GM23338 (cell line): ENCODE results near the gene ERC2. TPM values are rescaled to one million over a fixed set of nuclear protein-coding genes. Genes with fewer than 3 reads are reported as not detected.

ENCODE experiments used
- ATAC-seq: fragments of 200-7000 bp; cut with Tn5 transposase; 3 replicates; pipeline ENCODE4 v1.9.1; 2020
- DNase-seq: peaks from one replicate; pipeline ENCODE4 v3.0.0-alpha.2; 2015; ENCODE audit warnings: low spot score
- H2AFZ ChIP-seq: fragments of 200-600 bp; sonication (generic); 2 replicates; pipeline ENCODE4 v1.8.0; 2016; ENCODE audit warnings: antibody characterized with exemption, mild to moderate bottlenecking, moderate library complexity
- H3F3A ChIP-seq: fragments of 200-600 bp; sonication (generic); replicated peaks from 2 replicates; pipeline ENCODE4 v1.8.0; 2017; ENCODE audit warnings: antibody characterized with exemption, mixed run types, low read depth
- H3K27ac ChIP-seq: fragments of 200-600 bp; sonication (generic); 2 replicates; pipeline ENCODE4 v1.6.1; 2016; ENCODE audit warnings: low read depth
- H3K27me3 ChIP-seq: fragments of 200-600 bp; sonication (generic); 2 replicates; pipeline ENCODE4 v1.8.0; 2016; ENCODE audit warnings: mild to moderate bottlenecking, mixed run types, moderate library complexity; ENCODE audit not compliant: insufficient read depth
- H3K36me3 ChIP-seq: fragments of 200-600 bp; sonication (generic); 2 replicates; pipeline ENCODE4 v1.8.0; 2016; ENCODE audit warnings: mild to moderate bottlenecking; ENCODE audit not compliant: insufficient read depth
- H3K4me1 ChIP-seq: fragments of 200-600 bp; sonication (generic); 2 replicates; pipeline ENCODE4 v1.8.0; 2016; ENCODE audit warnings: mild to moderate bottlenecking, moderate library complexity; ENCODE audit not compliant: insufficient read depth
- H3K4me2 ChIP-seq: fragments of 200-600 bp; sonication (generic); 2 replicates; pipeline ENCODE4 v1.7.1; 2017; ENCODE audit warnings: mixed run types
- H3K4me3 ChIP-seq: fragments of 200-600 bp; sonication (generic); 2 replicates; pipeline ENCODE4 v1.6.1; 2016; ENCODE audit warnings: mixed run types
- H3K79me2 ChIP-seq: fragments of 200-600 bp; sonication (generic); replicated peaks from 2 replicates; pipeline ENCODE4 v1.8.0; 2017; ENCODE audit warnings: mild to moderate bottlenecking; ENCODE audit not compliant: insufficient read depth
- H3K9me2 ChIP-seq: fragments of 200-600 bp; sonication (generic); 2 replicates; pipeline ENCODE4 v1.8.0; 2017; ENCODE audit not compliant: insufficient read depth
- H4K20me1 ChIP-seq: fragments of 200-600 bp; sonication (generic); replicated peaks from 2 replicates; pipeline ENCODE4 v1.8.0; 2017; ENCODE audit warnings: mild to moderate bottlenecking; ENCODE audit not compliant: insufficient read depth
- H3K27ac Mint-ChIP-seq: 2 replicates; pipeline ENCODE4 v1.8.0; 2020; ENCODE audit warnings: inconsistent platforms, mild to moderate bottlenecking, moderate library complexity, mixed read lengths
- H3K27me3 Mint-ChIP-seq: 3 replicates; pipeline ENCODE4 v1.8.0; 2022; ENCODE audit warnings: low read depth, mild to moderate bottlenecking, moderate library complexity, mixed read lengths, inconsistent platforms; ENCODE audit not compliant: insufficient read depth, poor library complexity
- H3K36me3 Mint-ChIP-seq: 3 replicates; pipeline ENCODE4 v1.8.0; 2021; ENCODE audit warnings: low read depth, mild to moderate bottlenecking, inconsistent platforms, moderate library complexity, mixed read lengths
- H3K4me1 Mint-ChIP-seq: 3 replicates; pipeline ENCODE4 v1.8.0; 2020; ENCODE audit warnings: mild to moderate bottlenecking, inconsistent platforms, mixed read lengths
- H3K4me3 Mint-ChIP-seq: 3 replicates; pipeline ENCODE4 v1.8.0; 2021; ENCODE audit warnings: moderate library complexity, mild to moderate bottlenecking, inconsistent platforms, mixed read lengths
- H3K9me3 Mint-ChIP-seq: 3 replicates; pipeline ENCODE4 v1.8.0; 2020; ENCODE audit warnings: moderate library complexity, mild to moderate bottlenecking, inconsistent platforms, mixed read lengths
- CREB1 ChIP-seq: fragments of 250-450 bp; sonication (Bioruptor Pico); IDR thresholded peaks from 2 replicates; pipeline ENCODE4 v1.5.0; 2020; ENCODE audit warnings: low read depth, mild to moderate bottlenecking, moderate library complexity
- EZH2phosphoT487 ChIP-seq: fragments of 200-600 bp; sonication (generic); IDR thresholded peaks from one replicate; pipeline ENCODE4 v1.8.1; 2018; ENCODE audit warnings: antibody characterized with exemption; ENCODE audit not compliant: unreplicated experiment
- JUNB ChIP-seq: IDR thresholded peaks from one replicate; pipeline ENCODE4 v1.6.1; 2016; ENCODE audit warnings: antibody characterized with exemption; ENCODE audit not compliant: unreplicated experiment
- POLR2AphosphoS5 ChIP-seq: IDR thresholded peaks from 2 replicates; pipeline ENCODE4 v1.6.1; 2016; ENCODE audit warnings: antibody characterized with exemption, low read depth
- STAT1 ChIP-seq: IDR thresholded peaks from one replicate; pipeline ENCODE4 v1.6.1; 2016; ENCODE audit warnings: antibody characterized with exemption; ENCODE audit not compliant: unreplicated experiment
- ZNF331 ChIP-seq: fragments of 250-450 bp; sonication (Bioruptor Pico); IDR thresholded peaks from 2 replicates; pipeline ENCODE4 v1.5.0; 2020; ENCODE audit warnings: low read depth, mild to moderate bottlenecking, moderate library complexity
- polyA plus RNA-seq: library from polyadenylated mRNA; unstranded; fragments of >200 nt; fragmentation: Nextera tagmentation; extraction: Ambion mirVana; gene quantifications from 2 replicates; pipeline ENCODE4 v1.2.1, GENCODE V29; 2016
- total RNA-seq: library from RNA; depleted of rRNA; stranded (reverse); fragments of >200 nt; shearing (Covaris generic); gene quantifications from 2 replicates; pipeline ENCODE4 v1.2.3, GENCODE V29; 2014
- TF ChIP-seq, protein P1 (sequence below): IDR thresholded peaks from 2 replicates; pipeline ENCODE4 v1.6.1; 2016; ENCODE audit warnings: antibody characterized with exemption
- TF ChIP-seq, protein P2 (sequence below): fragments of 250-450 bp; sonication (Bioruptor Pico); IDR thresholded peaks from 2 replicates; pipeline ENCODE4 v1.5.0; 2020; ENCODE audit warnings: mild to moderate bottlenecking, moderate library complexity
- TF ChIP-seq, protein P3 (sequence below): IDR thresholded peaks from one replicate; pipeline ENCODE4 v1.6.1; 2018; ENCODE audit warnings: antibody characterized with exemption; ENCODE audit not compliant: unreplicated experiment
- TF ChIP-seq, protein P4 (sequence below), 2 experiments: fragments of 200-600 bp in 1 of 2; sonication (generic) in 1 of 2; conservative IDR thresholded peaks; 2 replicates each; pipeline versions ENCODE4 v1.5.1 to v1.6.1; 2016 to 2017; ENCODE audit warnings: antibody characterized with exemption in 2 of 2, low read depth in 2 of 2, mild to moderate bottlenecking in 2 of 2, moderate library complexity in 1 of 2

ERC2 gene
- total and polyA plus RNA-seq, 2 experiments from 2014 or later, result 11.8 to 13.7 TPM

DNA sequence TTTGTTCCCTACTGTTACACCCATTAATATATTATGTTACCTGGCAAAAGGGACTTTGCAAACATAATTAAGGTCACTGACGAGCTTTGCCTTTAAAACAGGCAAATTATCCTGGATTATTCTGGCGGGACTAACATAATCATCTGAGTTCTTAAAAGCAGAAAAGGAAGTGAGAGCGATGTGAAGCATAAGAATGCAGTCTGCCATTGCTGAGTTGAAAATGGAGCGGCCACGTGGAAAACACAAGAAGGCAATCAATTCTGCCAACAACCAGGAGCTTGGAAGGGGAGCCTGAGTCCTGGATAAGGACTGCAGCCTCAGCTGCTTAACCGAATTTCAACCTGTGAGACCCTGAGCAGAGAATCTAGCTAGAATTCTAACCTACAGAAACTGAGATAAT, 653.0 kb downstream of the ERC2 start:
- Mint-ChIP-seq H3K4me3 (no peak overlapping the region), H3K36me3 (no peaks in the 10 kb centered on the region), H3K27ac (no peak overlapping the region), H3K27me3 (peaks cover 3% of the 10 kb centered on the region), H3K4me1 (0 out of 3 replicates have a peak, but pooled peaks cover 5% of the 10 kb centered on the region), H3K9me3 (no peaks in the 10 kb centered on the region)
- Histone ChIP-seq H3F3A (no peaks in the 10 kb centered on the region), H2AFZ (no peak overlapping the region), H3K4me3 (no peak overlapping the region), H3K27me3 (no peaks in the 10 kb centered on the region), H3K4me2 (no peak overlapping the region), H3K4me1 (no peaks in the 10 kb centered on the region), H4K20me1 (no peaks in the 10 kb centered on the region; the same call in 1 of the 2 replicates), H3K79me2 (no peaks in the 10 kb centered on the region), H3K27ac (no peak overlapping the region), H3K9me2 (no peaks in the 10 kb centered on the region), H3K36me3 (no peaks in the 10 kb centered on the region)
- ATAC-seq, result no peak
- no peak for DNase-seq
- no peak for TF ChIP-seq JUNB
- TF ChIP-seq, protein P1, sequence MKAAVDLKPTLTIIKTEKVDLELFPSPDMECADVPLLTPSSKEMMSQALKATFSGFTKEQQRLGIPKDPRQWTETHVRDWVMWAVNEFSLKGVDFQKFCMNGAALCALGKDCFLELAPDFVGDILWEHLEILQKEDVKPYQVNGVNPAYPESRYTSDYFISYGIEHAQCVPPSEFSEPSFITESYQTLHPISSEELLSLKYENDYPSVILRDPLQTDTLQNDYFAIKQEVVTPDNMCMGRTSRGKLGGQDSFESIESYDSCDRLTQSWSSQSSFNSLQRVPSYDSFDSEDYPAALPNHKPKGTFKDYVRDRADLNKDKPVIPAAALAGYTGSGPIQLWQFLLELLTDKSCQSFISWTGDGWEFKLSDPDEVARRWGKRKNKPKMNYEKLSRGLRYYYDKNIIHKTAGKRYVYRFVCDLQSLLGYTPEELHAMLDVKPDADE, result no peak
- TF ChIP-seq, protein P2, sequence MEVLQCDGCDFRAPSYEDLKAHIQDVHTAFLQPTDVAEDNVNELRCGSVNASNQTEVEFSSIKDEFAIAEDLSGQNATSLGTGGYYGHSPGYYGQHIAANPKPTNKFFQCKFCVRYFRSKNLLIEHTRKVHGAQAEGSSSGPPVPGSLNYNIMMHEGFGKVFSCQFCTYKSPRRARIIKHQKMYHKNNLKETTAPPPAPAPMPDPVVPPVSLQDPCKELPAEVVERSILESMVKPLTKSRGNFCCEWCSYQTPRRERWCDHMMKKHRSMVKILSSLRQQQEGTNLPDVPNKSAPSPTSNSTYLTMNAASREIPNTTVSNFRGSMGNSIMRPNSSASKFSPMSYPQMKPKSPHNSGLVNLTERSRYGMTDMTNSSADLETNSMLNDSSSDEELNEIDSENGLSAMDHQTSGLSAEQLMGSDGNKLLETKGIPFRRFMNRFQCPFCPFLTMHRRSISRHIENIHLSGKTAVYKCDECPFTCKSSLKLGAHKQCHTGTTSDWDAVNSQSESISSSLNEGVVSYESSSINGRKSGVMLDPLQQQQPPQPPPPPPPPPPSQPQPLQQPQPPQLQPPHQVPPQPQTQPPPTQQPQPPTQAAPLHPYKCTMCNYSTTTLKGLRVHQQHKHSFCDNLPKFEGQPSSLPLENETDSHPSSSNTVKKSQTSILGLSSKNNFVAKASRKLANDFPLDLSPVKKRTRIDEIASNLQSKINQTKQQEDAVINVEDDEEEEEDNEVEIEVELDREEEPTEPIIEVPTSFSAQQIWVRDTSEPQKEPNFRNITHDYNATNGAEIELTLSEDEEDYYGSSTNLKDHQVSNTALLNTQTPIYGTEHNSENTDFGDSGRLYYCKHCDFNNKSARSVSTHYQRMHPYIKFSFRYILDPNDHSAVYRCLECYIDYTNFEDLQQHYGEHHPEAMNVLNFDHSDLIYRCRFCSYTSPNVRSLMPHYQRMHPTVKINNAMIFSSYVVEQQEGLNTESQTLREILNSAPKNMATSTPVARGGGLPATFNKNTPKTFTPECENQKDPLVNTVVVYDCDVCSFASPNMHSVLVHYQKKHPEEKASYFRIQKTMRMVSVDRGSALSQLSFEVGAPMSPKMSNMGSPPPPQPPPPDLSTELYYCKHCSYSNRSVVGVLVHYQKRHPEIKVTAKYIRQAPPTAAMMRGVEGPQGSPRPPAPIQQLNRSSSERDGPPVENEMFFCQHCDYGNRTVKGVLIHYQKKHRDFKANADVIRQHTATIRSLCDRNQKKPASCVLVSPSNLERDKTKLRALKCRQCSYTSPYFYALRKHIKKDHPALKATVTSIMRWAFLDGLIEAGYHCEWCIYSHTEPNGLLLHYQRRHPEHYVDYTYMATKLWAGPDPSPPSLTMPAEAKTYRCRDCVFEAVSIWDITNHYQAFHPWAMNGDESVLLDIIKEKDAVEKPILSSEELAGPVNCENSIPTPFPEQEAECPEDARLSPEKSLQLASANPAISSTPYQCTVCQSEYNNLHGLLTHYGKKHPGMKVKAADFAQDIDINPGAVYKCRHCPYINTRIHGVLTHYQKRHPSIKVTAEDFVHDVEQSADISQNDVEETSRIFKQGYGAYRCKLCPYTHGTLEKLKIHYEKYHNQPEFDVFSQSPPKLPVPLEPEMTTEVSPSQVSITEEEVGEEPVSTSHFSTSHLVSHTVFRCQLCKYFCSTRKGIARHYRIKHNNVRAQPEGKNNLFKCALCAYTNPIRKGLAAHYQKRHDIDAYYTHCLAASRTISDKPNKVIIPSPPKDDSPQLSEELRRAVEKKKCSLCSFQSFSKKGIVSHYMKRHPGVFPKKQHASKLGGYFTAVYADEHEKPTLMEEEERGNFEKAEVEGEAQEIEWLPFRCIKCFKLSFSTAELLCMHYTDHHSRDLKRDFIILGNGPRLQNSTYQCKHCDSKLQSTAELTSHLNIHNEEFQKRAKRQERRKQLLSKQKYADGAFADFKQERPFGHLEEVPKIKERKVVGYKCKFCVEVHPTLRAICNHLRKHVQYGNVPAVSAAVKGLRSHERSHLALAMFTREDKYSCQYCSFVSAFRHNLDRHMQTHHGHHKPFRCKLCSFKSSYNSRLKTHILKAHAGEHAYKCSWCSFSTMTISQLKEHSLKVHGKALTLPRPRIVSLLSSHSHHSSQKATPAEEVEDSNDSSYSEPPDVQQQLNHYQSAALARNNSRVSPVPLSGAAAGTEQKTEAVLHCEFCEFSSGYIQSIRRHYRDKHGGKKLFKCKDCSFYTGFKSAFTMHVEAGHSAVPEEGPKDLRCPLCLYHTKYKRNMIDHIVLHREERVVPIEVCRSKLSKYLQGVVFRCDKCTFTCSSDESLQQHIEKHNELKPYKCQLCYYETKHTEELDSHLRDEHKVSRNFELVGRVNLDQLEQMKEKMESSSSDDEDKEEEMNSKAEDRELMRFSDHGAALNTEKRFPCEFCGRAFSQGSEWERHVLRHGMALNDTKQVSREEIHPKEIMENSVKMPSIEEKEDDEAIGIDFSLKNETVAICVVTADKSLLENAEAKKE (CRISPR knock-in tag), result no peak
- TF ChIP-seq, protein P3, sequence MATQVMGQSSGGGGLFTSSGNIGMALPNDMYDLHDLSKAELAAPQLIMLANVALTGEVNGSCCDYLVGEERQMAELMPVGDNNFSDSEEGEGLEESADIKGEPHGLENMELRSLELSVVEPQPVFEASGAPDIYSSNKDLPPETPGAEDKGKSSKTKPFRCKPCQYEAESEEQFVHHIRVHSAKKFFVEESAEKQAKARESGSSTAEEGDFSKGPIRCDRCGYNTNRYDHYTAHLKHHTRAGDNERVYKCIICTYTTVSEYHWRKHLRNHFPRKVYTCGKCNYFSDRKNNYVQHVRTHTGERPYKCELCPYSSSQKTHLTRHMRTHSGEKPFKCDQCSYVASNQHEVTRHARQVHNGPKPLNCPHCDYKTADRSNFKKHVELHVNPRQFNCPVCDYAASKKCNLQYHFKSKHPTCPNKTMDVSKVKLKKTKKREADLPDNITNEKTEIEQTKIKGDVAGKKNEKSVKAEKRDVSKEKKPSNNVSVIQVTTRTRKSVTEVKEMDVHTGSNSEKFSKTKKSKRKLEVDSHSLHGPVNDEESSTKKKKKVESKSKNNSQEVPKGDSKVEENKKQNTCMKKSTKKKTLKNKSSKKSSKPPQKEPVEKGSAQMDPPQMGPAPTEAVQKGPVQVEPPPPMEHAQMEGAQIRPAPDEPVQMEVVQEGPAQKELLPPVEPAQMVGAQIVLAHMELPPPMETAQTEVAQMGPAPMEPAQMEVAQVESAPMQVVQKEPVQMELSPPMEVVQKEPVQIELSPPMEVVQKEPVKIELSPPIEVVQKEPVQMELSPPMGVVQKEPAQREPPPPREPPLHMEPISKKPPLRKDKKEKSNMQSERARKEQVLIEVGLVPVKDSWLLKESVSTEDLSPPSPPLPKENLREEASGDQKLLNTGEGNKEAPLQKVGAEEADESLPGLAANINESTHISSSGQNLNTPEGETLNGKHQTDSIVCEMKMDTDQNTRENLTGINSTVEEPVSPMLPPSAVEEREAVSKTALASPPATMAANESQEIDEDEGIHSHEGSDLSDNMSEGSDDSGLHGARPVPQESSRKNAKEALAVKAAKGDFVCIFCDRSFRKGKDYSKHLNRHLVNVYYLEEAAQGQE, result no peak
- TF ChIP-seq POLR2AphosphoS5, result no peak
- TF ChIP-seq ZNF331, result no peak
- TF ChIP-seq CREB1 (CRISPR knock-in tag), result no peak
- no peak for TF ChIP-seq STAT1
- TF ChIP-seq, protein P4, sequence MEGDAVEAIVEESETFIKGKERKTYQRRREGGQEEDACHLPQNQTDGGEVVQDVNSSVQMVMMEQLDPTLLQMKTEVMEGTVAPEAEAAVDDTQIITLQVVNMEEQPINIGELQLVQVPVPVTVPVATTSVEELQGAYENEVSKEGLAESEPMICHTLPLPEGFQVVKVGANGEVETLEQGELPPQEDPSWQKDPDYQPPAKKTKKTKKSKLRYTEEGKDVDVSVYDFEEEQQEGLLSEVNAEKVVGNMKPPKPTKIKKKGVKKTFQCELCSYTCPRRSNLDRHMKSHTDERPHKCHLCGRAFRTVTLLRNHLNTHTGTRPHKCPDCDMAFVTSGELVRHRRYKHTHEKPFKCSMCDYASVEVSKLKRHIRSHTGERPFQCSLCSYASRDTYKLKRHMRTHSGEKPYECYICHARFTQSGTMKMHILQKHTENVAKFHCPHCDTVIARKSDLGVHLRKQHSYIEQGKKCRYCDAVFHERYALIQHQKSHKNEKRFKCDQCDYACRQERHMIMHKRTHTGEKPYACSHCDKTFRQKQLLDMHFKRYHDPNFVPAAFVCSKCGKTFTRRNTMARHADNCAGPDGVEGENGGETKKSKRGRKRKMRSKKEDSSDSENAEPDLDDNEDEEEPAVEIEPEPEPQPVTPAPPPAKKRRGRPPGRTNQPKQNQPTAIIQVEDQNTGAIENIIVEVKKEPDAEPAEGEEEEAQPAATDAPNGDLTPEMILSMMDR (conservative IDR thresholded peaks at IDR 0.05; ENCODE audit: low read depth in 2 of 2), result no peak
- TF ChIP-seq EZH2phosphoT487, result no peak
